SU-DHL-6 (cell line): ENCODE data around the gene TPRA1.

Experiments used
- H2AFZ ChIP-seq: fragments of 200-600 bp; sonication (generic); 2 replicates; pipeline ENCODE4 v1.6.1; 2014; ENCODE audit warnings: low read depth, mild to moderate bottlenecking, moderate library complexity, mixed read lengths, antibody characterized with exemption, low read length; ENCODE audit not compliant: severe bottlenecking
- H3F3A ChIP-seq: fragments of 200-600 bp; shearing (Covaris generic); 2 replicates; pipeline ENCODE4 v1.6.0; 2016; ENCODE audit warnings: antibody characterized with exemption, mild to moderate bottlenecking; ENCODE audit not compliant: insufficient read depth
- H3K27ac ChIP-seq: fragments of 200-600 bp; sonication (generic); 2 replicates; pipeline ENCODE4 v1.5.1; 2016; ENCODE audit warnings: low read depth, mild to moderate bottlenecking, low read length, moderate library complexity, mixed read lengths
- H3K27me3 ChIP-seq: fragments of 200-600 bp; sonication (generic), shearing (Covaris generic); 2 replicates; pipeline ENCODE4 v1.6.0; 2014; ENCODE audit warnings: mild to moderate bottlenecking, low read length
- H3K36me3 ChIP-seq: fragments of 200-600 bp; sonication (generic); 2 replicates; pipeline ENCODE4 v1.6.1; 2014; ENCODE audit warnings: mild to moderate bottlenecking, low read length, mixed read lengths
- H3K4me2 ChIP-seq: fragments of 300-600, 200-600 bp; shearing (Covaris generic), sonication (generic); 2 replicates; pipeline ENCODE4 v1.6.0; 2014; ENCODE audit warnings: low read length, low read depth, mild to moderate bottlenecking; ENCODE audit not compliant: poor library complexity, severe bottlenecking
- H3K4me3 ChIP-seq: fragments of 200-600 bp; sonication (generic); 2 replicates; pipeline ENCODE4 v1.5.1; 2014; ENCODE audit warnings: antibody characterized with exemption, low read length, mild to moderate bottlenecking, mixed read lengths; ENCODE audit not compliant: insufficient read depth, poor library complexity, severe bottlenecking
- H3K79me2 ChIP-seq: fragments of 200-600 bp; sonication (generic); 2 replicates; pipeline ENCODE4 v1.6.1; 2014; ENCODE audit warnings: mild to moderate bottlenecking, low read length, moderate library complexity; ENCODE audit not compliant: insufficient read depth
- H3K9ac ChIP-seq: fragments of 200-600 bp; sonication (generic); 2 replicates; pipeline ENCODE4 v1.7.0; 2014; ENCODE audit warnings: mild to moderate bottlenecking, low read length
- H3K9me2 ChIP-seq: fragments of 200-600 bp; sonication (generic); replicated peaks from 2 replicates; pipeline ENCODE4 v1.6.1; 2014; ENCODE audit warnings: low read length; ENCODE audit not compliant: insufficient read depth
- H3K9me3 ChIP-seq: fragments of 200-600 bp; sonication (generic); 2 replicates; pipeline ENCODE4 v1.6.1; 2014; ENCODE audit warnings: low read length, mixed read lengths; ENCODE audit not compliant: insufficient read depth
- H4K20me1 ChIP-seq: fragments of 200-600 bp; sonication (generic); 2 replicates; pipeline ENCODE4 v1.6.1; 2014; ENCODE audit warnings: low read depth, mild to moderate bottlenecking, antibody characterized with exemption, low read length, moderate library complexity, mixed read lengths
- CTCF ChIP-seq: fragments of 200-600 bp; sonication (generic); IDR thresholded peaks from one replicate; pipeline ENCODE4 v1.5.1; 2017; ENCODE audit warnings: antibody characterized with exemption, mild to moderate bottlenecking, low read length, moderate library complexity; ENCODE audit not compliant: insufficient read depth, poor library complexity, severe bottlenecking
- EZH2phosphoT487 ChIP-seq: fragments of 200-600 bp; sonication (generic), shearing (Covaris generic); conservative IDR thresholded peaks from 2 replicates; pipeline ENCODE4 v1.6.1; 2018; ENCODE audit warnings: mild to moderate bottlenecking, antibody characterized with exemption, low read length, moderate library complexity, mixed read lengths

Gene TPRA1

GRCh38 chr3:127590593-127591465, at the start of gene TPRA1:
Gene TPRA1 (minus strand): TSS chr3:127590733. CDS start chr3:127580146, 10,587 bp downstream.
- H2AFZ ChIP-seq: peak within 1 kb of the TSS; percentile 60
- H3K27ac ChIP-seq: peak within 1 kb of the TSS; percentile 78
- no peaks in the 10 kb centered on the region for H4K20me1 ChIP-seq
- H3K4me2 ChIP-seq: peak within 1 kb of the TSS; percentile 72
- H3K9ac ChIP-seq: peak within 1 kb of the TSS; percentile 92
- H3F3A ChIP-seq: peaks cover 9% of the 10 kb centered on the region
- H3K36me3 ChIP-seq: no peaks in the 10 kb centered on the region
- no peaks in the 10 kb centered on the region for H3K27me3 ChIP-seq
- peak within 1 kb of the TSS; percentile 76 for H3K4me3 ChIP-seq
- H3K9me3 ChIP-seq: no peaks in the 10 kb centered on the region
- no peaks in the 10 kb centered on the region for H3K9me2 ChIP-seq
- peaks cover 42% of the 10 kb centered on the region for H3K79me2 ChIP-seq
- no peak for TF ChIP-seq CTCF
- TF ChIP-seq EZH2phosphoT487: no peak

DNA sequence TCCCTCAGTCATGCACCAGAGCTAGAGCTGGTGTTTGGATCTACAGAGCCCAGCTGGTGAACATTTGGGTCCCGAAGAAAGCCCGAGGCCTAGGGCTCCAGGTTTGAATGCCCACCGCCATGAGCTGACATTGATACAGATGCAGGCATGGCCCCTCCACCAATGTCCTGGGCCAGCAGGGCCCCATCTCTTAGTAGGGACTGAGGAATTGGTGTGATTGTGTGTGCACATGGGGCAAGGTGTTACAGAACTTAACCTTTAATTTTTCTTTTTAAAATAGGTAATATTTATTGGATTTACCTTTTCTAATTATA, 49.5 kb upstream of the TPRA1 start:
- Histone ChIP-seq H3K9ac (no peak overlapping the region), H4K20me1 (no peaks in the 10 kb centered on the region), H3K79me2 (no peaks in the 10 kb centered on the region), H3K27me3 (no peaks in the 10 kb centered on the region), H3K4me3 (no peak overlapping the region), H3K27ac (no peak overlapping the region), H3K36me3 (no peaks in the 10 kb centered on the region), H3K9me3 (no peaks in the 10 kb centered on the region), H2AFZ (no peak overlapping the region), H3K9me2 (no peaks in the 10 kb centered on the region), H3F3A (no peaks in the 10 kb centered on the region), H3K4me2 (no peak overlapping the region)
- no peak for TF ChIP-seq EZH2phosphoT487
- no peak for TF ChIP-seq CTCF

GRCh38 chr3:127639173-127640041, 48.9 kb upstream of the TPRA1 start:
- Histone ChIP-seq H3K27ac (no peak overlapping the region), H3K4me3 (no peak overlapping the region), H3F3A (no peaks in the 10 kb centered on the region), H2AFZ (no peak overlapping the region), H3K79me2 (no peaks in the 10 kb centered on the region), H4K20me1 (no peaks in the 10 kb centered on the region), H3K27me3 (no peaks in the 10 kb centered on the region), H3K36me3 (no peaks in the 10 kb centered on the region), H3K9me3 (no peaks in the 10 kb centered on the region), H3K9ac (no peak overlapping the region), H3K9me2 (no peaks in the 10 kb centered on the region), H3K4me2 (no peak overlapping the region)
- TF ChIP-seq CTCF (no peak), EZH2phosphoT487 (no peak)
